Rectal smooth muscle tissue (tissue), 1 donor: ENCODE data around the gene ANKHD1.

Experiments used
- H3K27ac ChIP-seq: one replicate; pipeline ENCODE4 v1.7.0; 2013; ENCODE audit warnings: low read depth, low read length, inconsistent platforms
- H3K27me3 ChIP-seq: one replicate; pipeline ENCODE4 v1.7.0; 2013; ENCODE audit warnings: low read length; ENCODE audit not compliant: control insufficient read depth, insufficient read depth
- H3K36me3 ChIP-seq: one replicate; pipeline ENCODE4 v1.7.0; 2013; ENCODE audit warnings: low read length; ENCODE audit not compliant: control insufficient read depth, insufficient read depth
- H3K4me1 ChIP-seq: one replicate; pipeline ENCODE4 v1.7.0; 2013; ENCODE audit warnings: low read length; ENCODE audit not compliant: control insufficient read depth, insufficient read depth
- H3K4me3 ChIP-seq: one replicate; pipeline ENCODE4 v1.7.0; 2013; ENCODE audit warnings: low read length
- H3K9ac ChIP-seq: one replicate; pipeline ENCODE4 v1.7.0; 2013; ENCODE audit warnings: low read length

ANKHD1 gene

DNA sequence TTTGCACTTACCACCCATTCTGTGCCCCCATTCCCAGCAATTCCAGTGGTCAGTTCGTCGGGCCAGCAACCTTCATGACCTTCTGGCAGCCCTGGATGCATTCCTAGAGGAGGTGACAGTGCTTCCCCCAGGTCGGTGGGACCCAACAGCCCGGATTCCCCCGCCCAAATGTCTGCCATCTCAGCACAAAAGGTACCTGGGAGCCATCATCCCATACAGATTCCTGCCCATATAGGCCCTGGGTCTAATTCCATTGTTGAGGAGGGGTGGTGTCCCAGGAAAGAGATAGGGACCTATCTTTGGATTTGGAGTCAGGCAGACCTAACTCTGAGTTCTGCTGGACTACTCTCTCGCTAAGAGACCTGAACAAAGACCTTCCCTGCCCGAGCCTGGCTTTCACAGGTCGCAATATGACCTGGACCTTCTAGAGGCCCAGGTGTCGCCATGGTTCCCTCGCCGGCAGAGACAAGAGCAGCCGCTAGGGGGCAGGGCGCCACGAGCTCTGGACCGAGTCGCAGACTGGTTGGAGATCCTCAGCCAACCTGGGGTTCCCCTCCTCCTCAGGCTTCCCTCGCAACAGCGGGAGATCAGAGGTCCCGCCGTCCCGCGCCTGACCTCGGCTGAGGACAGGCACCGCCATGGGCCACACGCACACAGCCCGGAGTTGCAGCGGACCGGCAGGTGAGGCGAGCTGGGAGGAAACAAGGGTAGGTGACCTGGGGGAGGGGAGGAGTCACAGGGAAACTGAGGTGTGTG is 38.6 kb upstream of the ANKHD1 start:
- no peak overlapping the region for H3K9ac ChIP-seq
- H3K36me3 ChIP-seq = no peaks in the 10 kb centered on the region
- H3K27ac ChIP-seq = no peak overlapping the region
- H3K4me1 ChIP-seq = no peaks in the 10 kb centered on the region
- H3K27me3 ChIP-seq = no peaks in the 10 kb centered on the region
- H3K4me3 ChIP-seq = peak overlapping the region; percentile 43

- Histone ChIP-seq H3K4me1 (no peaks in the 10 kb centered on the region), H3K4me3 (peak overlapping the region; percentile 43)
These were observed 37.8 kb upstream of the ANKHD1 start for GRCh38 chr5:140363631-140364471.

DNA sequence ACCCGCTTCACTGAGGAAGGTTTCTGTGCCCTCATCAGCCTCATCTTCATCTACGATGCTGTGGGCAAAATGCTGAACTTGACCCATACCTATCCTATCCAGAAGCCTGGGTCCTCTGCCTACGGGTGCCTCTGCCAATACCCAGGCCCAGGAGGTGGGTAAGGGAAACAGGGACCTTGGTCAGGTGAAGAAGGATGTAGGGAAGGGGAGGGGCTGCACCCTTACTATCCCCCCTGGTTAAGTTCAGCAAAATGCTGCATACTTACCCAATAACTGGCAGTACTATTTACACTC is 37.2 kb upstream of the ANKHD1 start:
- no peak overlapping the region for H3K27ac ChIP-seq
- H3K36me3 ChIP-seq = no peaks in the 10 kb centered on the region
- H3K4me3 ChIP-seq = no peak overlapping the region
- no peak overlapping the region for H3K9ac ChIP-seq
- H3K4me1 ChIP-seq = no peaks in the 10 kb centered on the region
- H3K27me3 ChIP-seq = no peaks in the 10 kb centered on the region

More at GRCh38 chr5:140363631-140364471, 37.8 kb upstream of the ANKHD1 start:
- no peak overlapping the region for H3K27ac ChIP-seq
- H3K36me3 ChIP-seq = no peaks in the 10 kb centered on the region
- H3K9ac ChIP-seq = no peak overlapping the region
- no peaks in the 10 kb centered on the region for H3K27me3 ChIP-seq

DNA sequence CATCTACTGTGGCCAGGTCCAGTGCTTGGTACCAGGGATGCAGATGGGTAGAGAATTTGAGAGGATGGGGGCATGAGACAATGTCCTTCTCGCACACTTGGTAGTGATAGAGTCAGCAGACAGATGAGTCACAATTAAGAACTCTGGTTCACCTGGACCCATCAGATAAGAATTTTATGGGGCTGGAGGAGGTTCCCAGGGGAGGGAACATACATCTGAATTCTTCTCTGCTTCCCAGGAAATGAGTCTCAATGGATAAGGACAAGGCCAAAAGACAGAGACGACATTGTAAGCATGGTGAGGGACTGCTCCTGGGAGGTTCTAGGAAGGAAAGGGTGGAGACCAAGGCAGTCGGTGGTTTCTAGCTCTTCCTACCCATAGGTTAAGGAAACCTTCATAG is 36.4 kb upstream of the ANKHD1 start:
- H3K36me3 ChIP-seq = no peaks in the 10 kb centered on the region
- H3K27me3 ChIP-seq = no peaks in the 10 kb centered on the region
- H3K4me3 ChIP-seq = no peak overlapping the region
- no peak overlapping the region for H3K9ac ChIP-seq
- H3K27ac ChIP-seq = no peak overlapping the region
- no peaks in the 10 kb centered on the region for H3K4me1 ChIP-seq

DNA sequence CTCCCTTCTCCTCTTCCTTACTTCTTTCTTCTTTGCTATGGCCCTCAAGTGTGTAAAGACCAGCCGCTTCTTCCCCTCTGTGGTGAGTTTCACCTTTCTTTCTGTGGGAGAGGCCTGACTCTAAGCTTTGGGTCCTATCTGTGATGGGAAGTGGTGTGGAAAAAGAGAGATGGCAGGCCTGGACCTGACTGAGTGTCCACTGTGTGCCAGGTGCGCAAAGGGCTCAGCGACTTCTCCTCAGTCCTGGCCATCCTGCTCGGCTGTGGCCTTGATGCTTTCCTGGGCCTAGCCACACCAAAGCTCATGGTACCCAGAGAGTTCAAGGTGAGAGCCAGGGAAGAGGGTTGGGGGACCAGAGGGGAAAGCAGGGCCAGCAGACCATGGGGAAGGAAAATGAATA is 35.7 kb upstream of the ANKHD1 start:
- Histone ChIP-seq H3K36me3 (no peaks in the 10 kb centered on the region), H3K4me1 (no peaks in the 10 kb centered on the region), H3K27me3 (no peaks in the 10 kb centered on the region), H3K4me3 (no peak overlapping the region), H3K27ac (no peak overlapping the region), H3K9ac (no peak overlapping the region)

DNA sequence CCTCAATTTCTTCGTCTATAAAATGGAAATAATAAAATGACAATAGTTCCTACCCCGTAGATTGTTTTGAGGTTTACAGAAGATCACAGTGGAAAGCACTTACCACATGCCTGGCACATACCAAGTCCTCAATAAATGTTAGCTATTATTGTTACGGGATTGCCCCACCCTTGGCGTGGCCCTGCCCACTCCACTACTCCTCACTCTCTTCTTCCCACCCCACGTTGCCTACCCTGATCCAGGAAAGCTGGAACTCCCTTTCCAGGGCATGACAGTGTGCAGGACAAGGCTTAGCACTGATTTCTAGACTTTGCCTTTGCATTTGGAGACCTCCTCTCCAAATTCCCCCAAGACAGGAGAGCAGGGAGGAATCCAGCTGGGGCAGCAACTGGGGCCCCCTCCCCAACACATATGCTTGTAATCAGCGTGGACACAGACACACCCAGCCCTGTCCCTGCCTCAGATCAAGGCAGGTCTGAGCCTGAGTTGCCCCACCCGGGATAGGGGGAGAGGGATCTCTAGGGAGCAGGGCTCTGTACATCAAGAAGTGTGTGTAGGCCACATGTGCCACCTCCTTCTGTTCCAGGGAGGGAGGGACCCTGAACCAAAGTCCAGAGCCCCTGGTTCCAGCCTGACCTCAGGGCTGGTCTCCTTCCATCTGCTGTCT is 34.9 kb upstream of the ANKHD1 start:
- H3K36me3 ChIP-seq = no peaks in the 10 kb centered on the region
- H3K27me3 ChIP-seq = no peaks in the 10 kb centered on the region
- no peak overlapping the region for H3K9ac ChIP-seq
- H3K27ac ChIP-seq = no peak overlapping the region
- H3K4me3 ChIP-seq = no peak overlapping the region
- no peaks in the 10 kb centered on the region for H3K4me1 ChIP-seq

DNA sequence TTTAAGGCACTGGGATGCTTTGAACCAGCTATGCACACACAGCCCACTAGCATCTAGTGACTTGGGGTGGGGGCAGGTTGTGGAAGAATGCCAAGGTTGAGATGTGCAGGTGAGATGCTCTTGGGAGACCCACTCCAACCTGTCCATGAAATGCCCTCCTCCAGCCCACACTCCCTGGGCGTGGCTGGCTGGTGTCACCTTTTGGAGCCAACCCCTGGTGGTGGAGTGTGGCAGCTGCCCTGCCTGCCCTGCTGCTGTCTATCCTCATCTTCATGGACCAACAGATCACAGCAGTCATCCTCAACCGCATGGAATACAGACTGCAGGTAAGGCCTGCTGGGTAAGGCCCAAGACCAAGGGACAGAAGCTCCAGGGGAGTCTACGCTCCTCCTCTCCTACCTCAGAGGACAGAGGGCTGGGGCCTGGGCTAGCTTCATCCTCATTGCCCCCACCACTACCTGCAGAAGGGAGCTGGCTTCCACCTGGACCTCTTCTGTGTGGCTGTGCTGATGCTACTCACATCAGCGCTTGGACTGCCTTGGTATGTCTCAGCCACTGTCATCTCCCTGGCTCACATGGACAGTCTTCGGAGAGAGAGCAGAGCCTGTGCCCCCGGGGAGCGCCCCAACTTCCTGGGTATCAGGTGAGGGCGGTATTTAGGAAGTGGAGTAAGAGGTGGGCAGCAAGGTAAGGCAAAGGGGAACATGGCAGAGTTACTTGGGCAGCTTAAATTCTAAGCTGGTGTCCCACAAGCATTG is 34.2 kb upstream of the ANKHD1 start:
- no peak overlapping the region for H3K27ac ChIP-seq
- H3K36me3 ChIP-seq = no peaks in the 10 kb centered on the region
- no peak overlapping the region for H3K9ac ChIP-seq
- no peaks in the 10 kb centered on the region for H3K4me1 ChIP-seq
- no peaks in the 10 kb centered on the region for H3K27me3 ChIP-seq
- H3K4me3 ChIP-seq = no peak overlapping the region

DNA sequence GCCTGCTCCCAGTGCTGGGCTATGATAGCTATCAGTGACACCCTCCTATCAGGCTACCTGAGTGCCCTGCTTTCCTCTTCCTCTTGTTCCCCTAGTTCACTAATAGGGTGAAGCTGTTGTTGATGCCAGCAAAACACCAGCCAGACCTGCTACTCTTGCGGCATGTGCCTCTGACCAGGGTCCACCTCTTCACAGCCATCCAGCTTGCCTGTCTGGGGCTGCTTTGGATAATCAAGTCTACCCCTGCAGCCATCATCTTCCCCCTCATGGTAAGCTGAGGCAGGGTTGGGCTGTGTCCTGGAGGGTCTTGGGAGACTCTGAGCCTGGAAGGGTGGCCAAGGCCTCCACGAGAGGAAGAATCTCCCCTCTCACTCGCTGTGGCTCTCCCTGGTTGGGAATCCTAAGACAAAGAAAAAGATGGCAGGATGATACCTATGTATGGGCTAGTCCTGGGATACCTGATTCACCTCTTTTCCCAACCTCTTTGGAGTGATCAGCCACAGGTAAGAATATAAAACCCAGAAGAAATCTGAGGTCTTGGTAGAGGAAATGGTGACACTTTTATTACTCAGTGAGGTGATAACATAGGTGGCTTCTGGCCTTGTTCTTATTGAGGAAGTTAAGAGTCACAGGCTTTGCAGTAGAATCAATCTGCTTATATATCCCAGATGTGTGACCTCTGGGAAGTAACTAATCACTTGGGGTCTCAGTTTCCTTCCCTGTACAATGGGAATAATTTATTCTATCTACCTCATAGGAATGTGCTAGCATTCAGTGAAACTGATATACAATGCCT is 30.1 kb upstream of the ANKHD1 start:
- peaks cover 3% of the 10 kb centered on the region for H3K4me1 ChIP-seq
- H3K36me3 ChIP-seq = no peaks in the 10 kb centered on the region
- H3K27ac ChIP-seq = no peak overlapping the region
- no peak overlapping the region for H3K4me3 ChIP-seq
- H3K27me3 ChIP-seq = no peaks in the 10 kb centered on the region
- H3K9ac ChIP-seq = no peak overlapping the region

GRCh38 chr5:140372971-140373487 is 28.6 kb upstream of the ANKHD1 start:
- peaks cover 3% of the 10 kb centered on the region for H3K4me1 ChIP-seq
- no peaks in the 10 kb centered on the region for H3K36me3 ChIP-seq
- no peak overlapping the region for H3K4me3 ChIP-seq
- no peak overlapping the region for H3K9ac ChIP-seq
- no peaks in the 10 kb centered on the region for H3K27me3 ChIP-seq
- H3K27ac ChIP-seq = no peak overlapping the region

- Histone ChIP-seq H3K9ac (no peak overlapping the region), H3K4me3 (no peak overlapping the region), H3K36me3 (no peaks in the 10 kb centered on the region), H3K4me1 (no peaks in the 10 kb centered on the region), H3K27me3 (no peaks in the 10 kb centered on the region), H3K27ac (no peak overlapping the region)
These were observed 20.3 kb upstream of the ANKHD1 start for GRCh38 chr5:140381351-140381750.

- Histone ChIP-seq H3K36me3 (no peaks in the 10 kb centered on the region), H3K4me3 (no peak overlapping the region), H3K27ac (no peak overlapping the region), H3K4me1 (no peaks in the 10 kb centered on the region), H3K9ac (no peak overlapping the region), H3K27me3 (no peaks in the 10 kb centered on the region)
These were observed 19.7 kb upstream of the ANKHD1 start for GRCh38 chr5:140381972-140382371.
